ENCODE data around the gene CCDC171.
A peak's percentile ranks its signal among the peaks of the same experiment; 100 is the strongest.
"Not testable (repeated sequence)": the region's sequence is repeated elsewhere in the genome, so short reads cannot be mapped to it uniquely, and the experiment has no call there.

Gene CCDC171

GRCh38 chr9:15572200-15572770 lies 19.4 kb downstream of the CCDC171 start:
- DNase-seq: no peak

GRCh38 chr9:15576350-15577050 lies 23.7 kb downstream of the CCDC171 start:
- no peak for DNase-seq

- no peak for DNase-seq
Measured at GRCh38 chr9:15578714-15579113, 25.9 kb downstream of the CCDC171 start.

GRCh38 chr9:15584379-15584778 lies 31.5 kb downstream of the CCDC171 start:
- DNase-seq: no peak

GRCh38 chr9:15592317-15592716 lies 39.5 kb downstream of the CCDC171 start:
- DNase-seq: no peak

GRCh38 chr9:15592940-15593339 lies 40.1 kb downstream of the CCDC171 start:
- DNase-seq: not testable (repeated sequence)

GRCh38 chr9:15600666-15601330 lies 48.0 kb downstream of the CCDC171 start:
- DNase-seq: not testable (repeated sequence)

- DNase-seq: peak; percentile 76
Measured at GRCh38 chr9:15606643-15607472, 54.0 kb downstream of the CCDC171 start.

- no peak for DNase-seq
Measured at GRCh38 chr9:15612962-15613361, 60.1 kb downstream of the CCDC171 start.

GRCh38 chr9:15617782-15618181 lies 64.9 kb downstream of the CCDC171 start:
- no peak for DNase-seq

- no peak for DNase-seq
Measured at GRCh38 chr9:15618540-15619331, 65.9 kb downstream of the CCDC171 start.

- DNase-seq: no peak
Measured at GRCh38 chr9:15622318-15622971, 69.6 kb downstream of the CCDC171 start.

GRCh38 chr9:15635752-15636151 lies 82.9 kb downstream of the CCDC171 start:
- DNase-seq: no peak

- no peak for DNase-seq
Measured at GRCh38 chr9:15640121-15640520, 87.3 kb downstream of the CCDC171 start.

- DNase-seq: no peak
Measured at GRCh38 chr9:15641291-15641690, 88.4 kb downstream of the CCDC171 start.

GRCh38 chr9:15642369-15642962 lies 89.6 kb downstream of the CCDC171 start:
- DNase-seq: peak; percentile 5

- DNase-seq: no peak
Measured at GRCh38 chr9:15670246-15670645, 117.4 kb downstream of the CCDC171 start.

GRCh38 chr9:15670894-15671293 lies 118.1 kb downstream of the CCDC171 start:
- DNase-seq: no peak

- DNase-seq: no peak
Measured at GRCh38 chr9:15693701-15694100, 140.9 kb downstream of the CCDC171 start.

GRCh38 chr9:15696979-15697378 lies 144.1 kb downstream of the CCDC171 start:
- no peak for DNase-seq

GRCh38 chr9:15697446-15697851 lies 144.6 kb downstream of the CCDC171 start:
- DNase-seq: no peak
